K562 (cell line): Measurements from ENCODE around the gene TMEM179. TPM values are rescaled to one million over a fixed set of nuclear protein-coding genes. Genes with fewer than 3 reads are reported as not detected.

Experiments used
- ATAC-seq: fragments of 200-7000 bp; cut with Tn5 transposase; 3 replicates; pipeline ENCODE4 v1.9.1; 2020; ENCODE audit warnings: moderate library complexity
- BruUV-seq: library from RNA; stranded (reverse); fragments of 400-500 nt; replicated peaks from 2 replicates; lab custom pipeline; 2021; lab: Mats Ljungman, UMichigan
- CTCF ChIA-PET: fragments of 300-600 bp; formaldehyde crosslinking; extraction: SDS; loops from one replicate; lab custom pipeline; 2021; ENCODE audit warnings: low intra/inter-chr PET ratio; lab: Yijun Ruan, JAX
- POLR2A ChIA-PET: fragments of 300-600, 350-650 bp; sonication (Branson Sonifier 250); formaldehyde crosslinking; extraction: SDS; loops from one replicate; lab custom pipeline; 2021; ENCODE audit warnings: antibody characterized with exemption, inconsistent platforms; lab: Yijun Ruan, JAX
- DNase-seq, 4 experiments: peaks; one replicate each; pipeline versions ENCODE4 v3.0.0 to v3.0.0-alpha.2; 2011 to 2018; ENCODE audit warnings: low spot score in 3 of 4, mixed read lengths in 3 of 4; ENCODE audit errors: extremely low read depth in 1 of 4
- FAIRE-seq: peaks from 2 replicates; lab custom pipeline; 2011; peaks lifted over from hg19 to GRCh38; lab: Jason Lieb, UNC
- H2AFZ ChIP-seq: 2 replicates; pipeline ENCODE4 v1.6.0; 2011; ENCODE audit warnings: low read depth, low read length, control low read depth, inconsistent platforms
- H3K27ac ChIP-seq: fragments of 200-600 bp; 3 replicates; pipeline ENCODE4 v1.8.0; 2011; ENCODE audit warnings: low read depth, mild to moderate bottlenecking, control low read depth, inconsistent platforms, low read length, moderate library complexity, mixed read lengths; ENCODE audit errors: extremely low read depth
- H3K27me3 ChIP-seq, 2 experiments: fragments of 300-600 bp in 1 of 2; 2 replicates in 1 of 2; 3 replicates in 1 of 2; pipeline versions ENCODE4 v1.6.0 to v1.8.0; 2011; ENCODE audit warnings: inconsistent platforms in 2 of 2, low read length in 2 of 2, mild to moderate bottlenecking in 1 of 2, mixed read lengths in 1 of 2, moderate library complexity in 1 of 2; ENCODE audit not compliant: control insufficient read depth in 2 of 2, insufficient read depth in 2 of 2
- H3K36me3 ChIP-seq: fragments of 300-600 bp; 3 replicates; pipeline ENCODE4 v1.8.0; 2011; ENCODE audit warnings: mild to moderate bottlenecking, low read length, inconsistent platforms; ENCODE audit not compliant: control insufficient read depth, insufficient read depth
- H3K4me1 ChIP-seq, 2 experiments: fragments of 200-600 bp in 1 of 2; replicated peaks in 1 of 2; 2 replicates in 1 of 2; 3 replicates in 1 of 2; pipeline versions ENCODE4 v1.5.1 to v1.8.0; 2011; ENCODE audit warnings: inconsistent platforms in 2 of 2, low read length in 2 of 2, mild to moderate bottlenecking in 1 of 2, mixed read lengths in 1 of 2, moderate library complexity in 1 of 2; ENCODE audit not compliant: control insufficient read depth in 2 of 2, insufficient read depth in 2 of 2
- H3K4me2 ChIP-seq: 2 replicates; pipeline ENCODE4 v1.6.1; 2011; ENCODE audit warnings: low read length, control low read depth, inconsistent platforms, mixed read lengths; ENCODE audit not compliant: insufficient read depth
- H3K4me3 ChIP-seq: fragments of 200-600 bp; sonication (generic), shearing (Covaris generic); 2 replicates; pipeline ENCODE4 v1.5.1; 2016; ENCODE audit warnings: control low read depth, inconsistent platforms
- H3K79me2 ChIP-seq: fragments of 200-600 bp; 3 replicates; pipeline ENCODE4 v1.8.0; 2011; ENCODE audit warnings: low read length, inconsistent platforms; ENCODE audit not compliant: control insufficient read depth, insufficient read depth
- H3K9ac ChIP-seq, 2 experiments: 2 replicates each; pipeline versions ENCODE4 v1.6.0 to v1.6.1; 2011; ENCODE audit warnings: low read depth in 2 of 2, low read length in 2 of 2, control low read depth in 1 of 2, inconsistent platforms in 1 of 2, mild to moderate bottlenecking in 1 of 2, mixed read lengths in 1 of 2; ENCODE audit not compliant: insufficient read depth in 1 of 2
- H3K9me1 ChIP-seq: one replicate; pipeline ENCODE4 v1.6.0; 2011; ENCODE audit warnings: inconsistent platforms, mild to moderate bottlenecking, low read length, moderate library complexity; ENCODE audit not compliant: control insufficient read depth, insufficient read depth
- H3K9me3 ChIP-seq: replicated peaks from 2 replicates; pipeline ENCODE4 v1.5.1; 2011; ENCODE audit warnings: low read depth, low read length, inconsistent platforms; ENCODE audit not compliant: control insufficient read depth, insufficient read depth
- H4K20me1 ChIP-seq: replicated peaks from 2 replicates; pipeline ENCODE4 v1.6.1; 2011; ENCODE audit warnings: low read length, inconsistent platforms, mixed read lengths; ENCODE audit not compliant: control insufficient read depth, insufficient read depth
- ARID3A ChIP-seq: IDR thresholded peaks from 2 replicates; pipeline ENCODE4 v1.6.1; 2012; ENCODE audit warnings: low read depth, low read length, improper control_type of control experiment, borderline replicate concordance
- CHD1 ChIP-seq: fragments of 200-600 bp; sonication (generic); IDR thresholded peaks from one replicate; pipeline ENCODE4 v1.6.1; 2012; ENCODE audit warnings: mild to moderate bottlenecking, moderate library complexity, low read length, inconsistent platforms
- E2F3 ChIP-seq: fragments of 250-450 bp; sonication (Bioruptor Pico); IDR thresholded peaks from 2 replicates; pipeline ENCODE4 v1.4.0; 2020; ENCODE audit warnings: mild to moderate bottlenecking
- EZH2 ChIP-seq: IDR thresholded peaks from 2 replicates; pipeline ENCODE4 v1.6.1; 2012; ENCODE audit warnings: low read depth, mild to moderate bottlenecking, inconsistent platforms, low read length, borderline replicate concordance
- FOXA1 ChIP-seq: fragments of 450-650 bp; IDR thresholded peaks from 2 replicates; pipeline ENCODE4 v1.6.1; 2016; ENCODE audit warnings: mild to moderate bottlenecking, borderline replicate concordance
- KLF16 ChIP-seq: IDR thresholded peaks from 2 replicates; pipeline ENCODE4 v1.6.1; 2016; ENCODE audit warnings: antibody characterized with exemption
- MIER1 ChIP-seq: fragments of 450-650 bp; IDR thresholded peaks from 2 replicates; pipeline ENCODE4 v1.6.1; 2016; ENCODE audit warnings: antibody characterized with exemption, mild to moderate bottlenecking, low read depth
- PYGO2 ChIP-seq: fragments of 450-650 bp; IDR thresholded peaks from 2 replicates; pipeline ENCODE4 v1.6.1; 2016; ENCODE audit warnings: mild to moderate bottlenecking, missing genetic modification characterization, moderate library complexity, missing compliant biosample characterization
- SMC3 ChIP-seq: conservative IDR thresholded peaks from 2 replicates; pipeline ENCODE4 v1.6.1; 2011; ENCODE audit warnings: low read depth, low read length, improper control_type of control experiment; ENCODE audit not compliant: insufficient read depth
- SREBF2 ChIP-seq: sonication (generic); formaldehyde crosslinking; IDR thresholded peaks from 2 replicates; pipeline ENCODE4 v1.4.0; 2020; ENCODE audit warnings: mild to moderate bottlenecking, missing genetic modification reagents
- TAF7 ChIP-seq: fragments of 450-650 bp; IDR thresholded peaks from 2 replicates; pipeline ENCODE4 v1.6.1; 2016; ENCODE audit warnings: missing genetic modification characterization, missing compliant biosample characterization
- ZNF143 ChIP-seq: sonication (generic); formaldehyde crosslinking; IDR thresholded peaks from 2 replicates; pipeline ENCODE4 v1.9.0; 2022; ENCODE audit warnings: mild to moderate bottlenecking, missing genetic modification reagents
- ZNF217 ChIP-seq: sonication (generic); formaldehyde crosslinking; IDR thresholded peaks from 2 replicates; pipeline ENCODE4 v1.8.0; 2022; ENCODE audit warnings: mild to moderate bottlenecking, missing genetic modification reagents
- ZNF274 ChIP-seq: IDR thresholded peaks from 2 replicates; pipeline ENCODE4 v1.6.1; 2011; ENCODE audit warnings: low read depth, mild to moderate bottlenecking, low read length, moderate library complexity, borderline replicate concordance
- ZNF57 ChIP-seq: fragments of 450-650 bp; formaldehyde crosslinking; IDR thresholded peaks from 2 replicates; pipeline ENCODE4 v1.4.0; 2020; ENCODE audit warnings: mild to moderate bottlenecking, moderate library complexity
- WGBS: fragments of 100-300 bp; shearing (Covaris generic); methylation state at CpG from one replicate; pipeline ENCODE4 v1.1.6; 2016; ENCODE audit warnings: low coverage, mixed read lengths; ENCODE audit not compliant: insufficient coverage; ENCODE audit errors: missing lambda C conversion rate; 5-methylcytosine and 5-hydroxymethylcytosine counted together
- in situ Hi-C: fragments of 300-500 bp; cut with MboI; formaldehyde crosslinking; loops from 4 replicates; pipeline ENCODE4 v1.15.0; 2018; ENCODE audit warnings: inconsistent platforms, mixed read lengths
- intact Hi-C: fragments of 100-400 bp; cut with micrococcal nuclease; formaldehyde crosslinking; loops from 2 replicates; pipeline ENCODE4 v1.14.2; 2022
- polyA plus RNA-seq, 8 experiments: library from polyadenylated mRNA; depleted of rRNA in 4 of 8; stranded (reverse) in 5 of 8; unstranded in 3 of 8; fragments of >200 nt; fragmentation: Nextera tagmentation in 2 of 8; fragmentation: Illumina TruSeq in 1 of 8; extraction: Ambion mirVana in 2 of 8; extraction: Trizol in 1 of 8; gene quantifications; 2 replicates each; pipeline versions ENCODE4 v1.2.1 to v1.2.3, GENCODE V29; 2011 to 2014; ENCODE audit warnings: inconsistent platforms in 1 of 8, missing spikeins in 1 of 8
- total RNA-seq, 7 experiments: library from RNA; depleted of rRNA in 6 of 7; stranded (reverse); fragments of >200 nt in 6 of 7; fragmentation: Illumina TruSeq in 2 of 7; extraction: Trizol in 2 of 7; gene quantifications; 2 replicates each; pipeline versions ENCODE4 v1.2.1 to v1.2.3, GENCODE V29; 2011 to 2021; ENCODE audit warnings: low replicate concordance in 1 of 7
- TF ChIP-seq, protein P1 (sequence below): fragments of 450-650 bp; formaldehyde crosslinking; IDR thresholded peaks from 2 replicates; pipeline ENCODE4 v1.4.0; 2020; ENCODE audit warnings: mild to moderate bottlenecking, moderate library complexity

The TMEM179 gene
- total and polyA plus RNA-seq, 9 of the 15 experiments (the other 6 are each of a cell fraction or from before 2014, with no cell fraction given): not detected

DNA sequence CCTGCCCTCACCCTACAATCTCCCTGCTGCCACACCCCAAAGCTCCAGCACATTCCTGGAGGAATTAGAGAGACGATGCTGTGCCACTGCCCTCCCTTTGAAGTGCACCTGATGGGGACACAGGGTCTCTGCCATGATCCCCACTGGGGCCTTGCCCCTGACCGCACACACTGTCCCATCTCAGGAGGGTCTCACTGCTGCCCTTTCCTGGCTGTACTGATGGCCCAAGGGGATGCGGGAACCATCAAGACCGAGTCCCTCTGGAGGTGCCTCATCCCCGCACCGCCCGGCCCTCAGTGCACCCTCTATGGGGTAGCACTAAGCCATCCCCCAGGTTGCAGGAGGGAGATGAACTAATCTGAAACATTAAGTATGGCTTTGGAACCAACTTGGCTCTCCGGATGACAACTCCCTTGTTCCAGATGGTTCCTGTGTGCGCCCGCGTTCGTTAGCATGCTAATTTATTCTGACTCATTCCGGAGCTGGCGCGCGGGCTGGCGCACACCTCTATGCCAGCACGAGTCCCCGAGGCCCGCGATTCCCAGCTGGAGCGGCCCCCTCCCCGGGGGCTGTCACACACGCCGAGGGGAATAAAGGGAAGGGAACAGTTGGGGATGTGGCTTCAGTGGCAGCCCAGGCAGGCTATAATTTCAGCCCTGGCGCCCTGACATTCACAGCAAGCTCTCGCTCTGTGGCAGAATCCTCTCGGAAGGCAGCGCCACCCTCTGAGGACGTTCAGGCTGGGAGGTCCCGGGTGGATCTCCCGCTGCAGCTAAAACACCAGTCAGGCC lies 59.2 kb downstream of the TMEM179 start (continued):
- no peak for TF ChIP-seq ARID3A

DNA sequence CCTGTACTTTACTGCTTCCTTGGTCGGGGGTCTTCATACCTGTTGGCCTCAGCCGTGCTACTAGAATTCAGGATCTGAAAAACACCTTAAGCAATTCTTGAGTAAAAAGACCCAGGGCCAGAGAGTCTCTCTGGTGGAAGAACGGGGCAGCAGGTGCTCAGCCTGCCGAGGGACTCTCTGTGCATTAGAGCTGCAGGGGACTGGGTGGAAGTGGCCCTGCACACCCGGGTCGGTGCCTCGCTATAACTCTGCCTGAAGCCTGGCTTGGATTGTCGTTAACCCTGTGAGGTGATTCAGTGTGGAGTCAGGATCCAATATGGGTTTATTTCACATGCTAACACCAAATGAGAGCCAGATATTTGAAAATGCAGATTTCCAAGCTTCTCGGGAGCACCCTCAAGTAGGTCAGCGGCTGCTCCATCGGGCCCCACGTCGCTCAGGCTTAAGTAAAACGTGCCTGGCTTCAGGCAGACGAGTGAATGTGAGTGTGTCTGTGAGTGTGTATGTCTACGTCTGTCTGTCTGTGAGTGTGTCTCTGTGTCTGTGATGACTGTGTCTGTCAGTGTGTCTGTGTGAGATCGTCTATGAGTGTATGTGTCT lies 60.1 kb downstream of the TMEM179 start:
- DNase-seq: no peak
- Histone ChIP-seq H3K36me3 (no peaks in the 10 kb centered on the region), H3K4me1 (no peaks in the 10 kb centered on the region), H2AFZ (no peak overlapping the region), H3K4me2 (no peak overlapping the region), H4K20me1 (no peaks in the 10 kb centered on the region; the same call in 1 of the 2 replicates), H3K9me1 (no peaks in the 10 kb centered on the region), H3K27me3 (peaks cover 0 to 18% of the 10 kb centered on the region in 2 experiments; a peak in 4 of 5 replicates), H3K9ac (no peak overlapping the region), H3K9me3 (no peaks in the 10 kb centered on the region), H3K27ac (no peak overlapping the region), H3K4me3 (no peak overlapping the region), H3K79me2 (no peaks in the 10 kb centered on the region)
- WGBS: 0% methylated on average over 16 of the region's 17 CpGs
- no TSS peak for BruUV-seq
- ChIA-PET CTCF (no interaction called here), POLR2A (no interaction called here)
- intact Hi-C loops: no loop called here
- in situ Hi-C loops: no loop called here
- ATAC-seq: no peak
- FAIRE-seq: no peak
- TF ChIP-seq, protein P1, sequence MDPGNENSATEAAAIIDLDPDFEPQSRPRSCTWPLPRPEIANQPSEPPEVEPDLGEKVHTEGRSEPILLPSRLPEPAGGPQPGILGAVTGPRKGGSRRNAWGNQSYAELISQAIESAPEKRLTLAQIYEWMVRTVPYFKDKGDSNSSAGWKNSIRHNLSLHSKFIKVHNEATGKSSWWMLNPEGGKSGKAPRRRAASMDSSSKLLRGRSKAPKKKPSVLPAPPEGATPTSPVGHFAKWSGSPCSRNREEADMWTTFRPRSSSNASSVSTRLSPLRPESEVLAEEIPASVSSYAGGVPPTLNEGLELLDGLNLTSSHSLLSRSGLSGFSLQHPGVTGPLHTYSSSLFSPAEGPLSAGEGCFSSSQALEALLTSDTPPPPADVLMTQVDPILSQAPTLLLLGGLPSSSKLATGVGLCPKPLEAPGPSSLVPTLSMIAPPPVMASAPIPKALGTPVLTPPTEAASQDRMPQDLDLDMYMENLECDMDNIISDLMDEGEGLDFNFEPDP (CRISPR knock-in tag): no peak
- TF ChIP-seq FOXA1 (no peak), CHD1 (no peak), E2F3 (CRISPR knock-in tag) (no peak), KLF16 (no peak), PYGO2 (no peak), SMC3 (no peak), EZH2 (no peak), ZNF143 (CRISPR knock-in tag) (no peak), MIER1 (no peak), ZNF57 (no peak), TAF7 (no peak), SREBF2 (CRISPR knock-in tag) (no peak), ZNF274 (no peak), ZNF217 (no peak)
